Activated CD4-positive, alpha-beta T cell treated with anti-CD3 and anti-CD28 coated beads, Interleukin-2, Interleukin-6, amounts not matched to agents 100 ng/mL and 50 ng/mL, durations not matched to agents 16 hours and 8 hours (primary cell): ENCODE measurements around the gene IBTK.
"Not testable (repeated sequence)": the region's sequence is repeated elsewhere in the genome, so short reads cannot be mapped to it uniquely, and the experiment has no call there.

ENCODE experiments used
- DNase-seq: peaks from one replicate; pipeline ENCODE4 v3.0.0-alpha.2; 2020

IBTK gene

GRCh38 chr6:82245376-82245775 is 2.2 kb downstream of the IBTK start:
- DNase-seq, result no peak

GRCh38 chr6:82243884-82244283 is 3.7 kb downstream of the IBTK start:
- no peak for DNase-seq

- DNase-seq, result no peak
Observed at GRCh38 chr6:82240186-82240585, 7.4 kb downstream of the IBTK start.

- no peak for DNase-seq
Observed at GRCh38 chr6:82239597-82239996, 7.9 kb downstream of the IBTK start.

- no peak for DNase-seq
Observed at GRCh38 chr6:82237013-82237412, 10.5 kb downstream of the IBTK start.

- DNase-seq, result no peak
Observed at GRCh38 chr6:82227770-82228169, 19.8 kb downstream of the IBTK start.

- no peak for DNase-seq
Observed at GRCh38 chr6:82220167-82220566, 27.4 kb downstream of the IBTK start.

- no peak for DNase-seq
Observed at GRCh38 chr6:82217018-82217586, 30.4 kb downstream of the IBTK start.

- DNase-seq, result no peak
Observed at GRCh38 chr6:82216549-82216948, 31.0 kb downstream of the IBTK start.

- no peak for DNase-seq
Observed at GRCh38 chr6:82211326-82211725, 36.2 kb downstream of the IBTK start.

- peak; percentile 37 for DNase-seq
Observed at GRCh38 chr6:82208913-82209312, 38.6 kb downstream of the IBTK start.

GRCh38 chr6:82205930-82206392 is 41.6 kb downstream of the IBTK start:
- DNase-seq, result no peak

GRCh38 chr6:82204020-82204419 is 43.5 kb downstream of the IBTK start:
- no peak for DNase-seq

GRCh38 chr6:82197784-82198183 is 49.8 kb downstream of the IBTK start:
- DNase-seq, result no peak

- DNase-seq, result not testable (repeated sequence)
Observed at GRCh38 chr6:82197245-82197644, 50.3 kb downstream of the IBTK start.

GRCh38 chr6:82196161-82196560 is 51.4 kb downstream of the IBTK start:
- no peak for DNase-seq

GRCh38 chr6:82195619-82196018 is 51.9 kb downstream of the IBTK start:
- DNase-seq, result no peak

GRCh38 chr6:82185948-82186535 is 61.5 kb downstream of the IBTK start:
- no peak for DNase-seq

- no peak for DNase-seq
Observed at GRCh38 chr6:82183642-82184282, 63.8 kb downstream of the IBTK start.

GRCh38 chr6:82182756-82183155 is 64.8 kb downstream of the IBTK start:
- peak; percentile 48 for DNase-seq

- DNase-seq, result no peak
Observed at GRCh38 chr6:82179415-82179814, 68.1 kb downstream of the IBTK start.

- no peak for DNase-seq
Observed at GRCh38 chr6:82178759-82179112, 68.8 kb downstream of the IBTK start.

GRCh38 chr6:82178077-82178758 is 69.3 kb downstream of the IBTK start:
- no peak for DNase-seq

GRCh38 chr6:82176616-82177015 is 70.9 kb downstream of the IBTK start:
- DNase-seq, result no peak
